ENCODE measurements around the gene ARL5B.

ARL5B gene

DNA sequence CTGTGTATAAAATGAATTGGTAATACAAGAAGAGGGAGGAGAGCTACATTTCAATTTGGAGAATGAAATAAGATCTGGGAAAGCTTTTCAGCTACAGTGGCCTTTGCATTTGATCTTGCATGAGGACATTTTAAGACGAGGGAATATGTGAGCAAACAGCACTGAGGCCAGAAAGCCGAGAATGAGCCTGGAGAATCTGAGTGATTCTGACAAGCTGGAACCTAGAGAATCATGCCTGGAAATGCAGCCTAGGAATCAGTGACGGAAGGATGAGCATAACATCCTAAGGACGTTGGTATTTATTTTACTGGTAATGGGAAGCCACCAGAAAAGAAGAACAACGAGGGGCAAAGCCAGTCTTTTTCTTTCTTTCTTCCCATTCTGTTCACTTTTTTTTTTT, 44.3 kb downstream of the ARL5B start:
- DNase-seq (ENCODE audit: low spot score) = no peak

DNA sequence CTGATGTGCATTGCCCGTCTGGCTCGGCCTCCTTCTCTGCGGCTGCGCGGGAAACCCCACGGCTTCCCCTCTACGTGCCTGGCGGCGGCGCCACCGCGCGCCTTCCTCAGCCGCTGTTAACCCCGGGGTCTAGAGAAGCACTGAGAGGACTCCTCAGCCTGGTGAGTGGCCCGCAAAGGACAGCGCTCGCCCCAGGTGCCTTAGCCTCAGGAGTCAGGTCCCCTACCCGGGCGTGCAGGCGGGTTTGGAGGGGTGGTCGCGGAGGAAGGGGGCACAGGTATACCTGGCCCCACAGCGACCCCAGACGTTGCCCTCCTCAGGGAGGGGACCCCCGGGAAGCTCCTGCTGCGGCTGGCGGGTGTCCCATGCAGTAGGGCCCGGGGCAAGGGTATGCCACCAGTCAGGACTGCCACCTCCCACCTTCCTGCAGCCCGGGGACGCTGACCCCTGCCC, 51.0 kb downstream of the ARL5B start:
- DNase-seq (ENCODE audit: low spot score) = no peak

DNA sequence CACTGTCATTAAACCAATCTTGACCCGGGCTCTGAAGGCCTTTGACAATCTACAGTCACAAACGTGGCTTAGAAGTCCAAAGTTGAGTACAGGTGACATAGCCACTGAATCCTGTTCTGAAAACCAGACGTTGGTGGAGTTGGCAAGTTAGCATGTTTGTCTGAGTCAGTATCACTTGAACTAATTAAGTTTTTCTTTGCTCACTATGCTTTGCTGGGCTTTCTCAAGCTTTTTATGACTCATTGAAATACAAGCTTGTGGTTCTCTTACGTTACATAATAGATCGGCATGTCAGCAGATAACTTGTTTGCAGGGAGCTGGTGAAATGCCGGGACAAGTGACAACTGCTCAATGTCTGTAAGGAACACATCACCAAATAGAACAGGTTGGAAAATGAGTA, 53.8 kb downstream of the ARL5B start:
- DNase-seq (ENCODE audit: low spot score) = peak; percentile 37

GRCh38 chr10:18718991-18719390, 59.8 kb downstream of the ARL5B start:
- no peak for DNase-seq (ENCODE audit: low spot score)

DNA sequence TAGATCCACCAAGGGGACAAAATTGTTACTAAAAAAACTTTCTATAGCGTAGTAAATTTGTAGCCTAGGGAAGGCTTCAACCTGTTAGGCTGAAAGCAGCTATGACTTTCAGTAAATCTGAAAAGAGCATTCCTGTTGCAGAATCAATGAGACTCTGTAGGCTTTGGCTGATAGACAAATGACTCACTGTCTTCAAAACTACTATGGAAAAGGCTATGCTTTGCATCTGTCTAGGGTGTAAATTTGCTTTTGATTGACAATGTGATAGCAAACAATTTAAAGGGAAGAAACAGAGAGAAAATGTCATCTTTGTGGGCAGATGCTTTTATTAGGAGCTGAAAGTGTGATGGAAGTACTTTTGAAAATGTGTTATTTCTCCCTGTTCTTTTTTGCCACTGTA, 60.6 kb downstream of the ARL5B start:
- DNase-seq (ENCODE audit: low spot score) = no peak

- DNase-seq (ENCODE audit: low spot score) = no peak
Observed at GRCh38 chr10:18721067-18721466, 61.8 kb downstream of the ARL5B start.

DNA sequence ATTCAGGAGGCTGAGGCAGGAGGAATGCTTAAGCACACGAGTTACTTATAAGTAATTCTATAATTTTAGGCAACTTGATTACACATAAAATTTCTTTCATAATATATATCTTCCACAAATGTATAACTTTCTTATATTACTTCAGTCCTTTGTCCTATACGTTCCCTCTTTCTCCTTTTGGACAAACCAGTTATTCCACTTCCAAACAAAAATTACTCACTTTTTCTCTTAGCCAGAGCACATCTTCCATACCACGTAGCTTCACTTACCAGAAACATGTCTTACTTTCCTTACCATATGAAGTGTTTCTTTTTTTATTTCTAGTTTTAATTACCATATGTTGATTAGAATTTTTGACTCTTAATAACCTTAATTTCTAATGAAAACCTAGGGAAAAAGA, 64.6 kb downstream of the ARL5B start:
- no peak for DNase-seq (ENCODE audit: low spot score)

Data from HuH-7.5 (cell line).